T-cell (primary cell): ENCODE results near the gene HAGHL. TPM values are rescaled to one million over a fixed set of nuclear protein-coding genes. Genes with fewer than 3 reads are reported as not detected.
"Not testable (repeated sequence)": the region's sequence is repeated elsewhere in the genome, so short reads cannot be mapped to it uniquely, and the experiment has no call there.

Experiments
- ATAC-seq, 4 experiments: fragments of 200-7000 bp in 3 of 4; fragments of 150-1000 bp in 1 of 4; cut with Tn5 transposase; replicated peaks in 1 of 4; 1 replicate in 3 of 4; 2 replicates in 1 of 4; pipeline ENCODE4 v1.10.0; 2021; ENCODE audit warnings: moderate library complexity in 3 of 4, mild to moderate bottlenecking in 2 of 4, moderate number of reproducible peaks in 1 of 4
- CTCF ChIA-PET, 2 donors: fragments of 300-600 bp; sonication (Branson Sonifier 250); formaldehyde crosslinking; loops; one replicate each; lab custom pipeline; 2022; ENCODE audit warnings: antibody characterized with exemption in 2 of 2; lab: Charles Lee
- POLR2A ChIA-PET, 2 donors: fragments of 300-600 bp; sonication (Branson Sonifier 250); formaldehyde crosslinking; loops; one replicate each; lab custom pipeline; 2022; ENCODE audit warnings: antibody characterized with exemption in 2 of 2; lab: Charles Lee
- DNase-seq, 35 experiments: peaks; one replicate each; pipeline versions ENCODE4 v3.0.0 to v3.0.0-alpha.2; 2013 to 2023
- H3K27ac ChIP-seq: one replicate; pipeline ENCODE4 v1.5.1; 2013; ENCODE audit warnings: low read length
- H3K27me3 ChIP-seq, 2 experiments: replicated peaks in 1 of 2; 1 replicate in 1 of 2; 2 replicates in 1 of 2; pipeline versions ENCODE4 v1.6.1 to v1.7.0; 2013; ENCODE audit warnings: low read length in 1 of 2, mixed read lengths in 1 of 2; ENCODE audit not compliant: control insufficient read depth in 2 of 2, insufficient read depth in 2 of 2; ENCODE audit errors: extremely low read depth in 1 of 2
- H3K36me3 ChIP-seq, 2 donors: 1 replicate in 1 of 2; 2 replicates in 1 of 2; pipeline versions ENCODE4 v1.6.1 to v1.7.0; 2013; ENCODE audit warnings: low read length in 1 of 2; ENCODE audit not compliant: control insufficient read depth in 2 of 2, insufficient read depth in 1 of 2; ENCODE audit errors: extremely low read depth in 1 of 2
- H3K4me1 ChIP-seq, 2 experiments: 1 replicate in 1 of 2; 2 replicates in 1 of 2; pipeline versions ENCODE4 v1.6.1 to v1.7.0; 2013; ENCODE audit warnings: low read length in 2 of 2, mixed read lengths in 1 of 2; ENCODE audit not compliant: insufficient read depth in 2 of 2, control insufficient read depth in 1 of 2; ENCODE audit errors: extremely low read depth in 1 of 2
- H3K4me3 ChIP-seq, 2 donors: 1 replicate in 1 of 2; 2 replicates in 1 of 2; pipeline versions ENCODE4 v1.5.1 to v1.7.0; 2013; ENCODE audit warnings: mild to moderate bottlenecking in 2 of 2, low read length in 1 of 2, moderate library complexity in 1 of 2; ENCODE audit not compliant: control insufficient read depth in 1 of 2; ENCODE audit errors: extremely low read depth in 1 of 2
- H3K9me3 ChIP-seq: 2 replicates; pipeline ENCODE4 v1.7.0; 2013
- H3K27ac Mint-ChIP-seq, 2 donors: one replicate each; pipeline ENCODE4 v1.8.0; 2020 to 2021; ENCODE audit warnings: mild to moderate bottlenecking in 2 of 2, mixed read lengths in 2 of 2
- H3K27me3 Mint-ChIP-seq, 2 donors: one replicate each; pipeline ENCODE4 v1.8.0; 2021 to 2022; ENCODE audit warnings: mixed read lengths in 2 of 2
- H3K36me3 Mint-ChIP-seq: one replicate; pipeline ENCODE4 v1.8.0; 2021; ENCODE audit warnings: mixed read lengths
- H3K4me1 Mint-ChIP-seq, 3 donors: one replicate each; pipeline ENCODE4 v1.8.0; 2020 to 2022; ENCODE audit warnings: mixed read lengths in 3 of 3, mild to moderate bottlenecking in 1 of 3
- H3K4me3 Mint-ChIP-seq, 3 donors: one replicate each; pipeline ENCODE4 v1.8.0; 2020 to 2022; ENCODE audit warnings: mild to moderate bottlenecking in 3 of 3, mixed read lengths in 3 of 3, moderate library complexity in 3 of 3
- H3K9me3 Mint-ChIP-seq, 3 donors: one replicate each; pipeline ENCODE4 v1.8.0; 2020 to 2022; ENCODE audit warnings: mixed read lengths in 3 of 3
- WGBS: methylation state at CpG from one replicate; pipeline ENCODE4 v1.1.5; 2013; ENCODE audit warnings: missing lambda C conversion rate; ENCODE audit not compliant: insufficient coverage; 5-methylcytosine and 5-hydroxymethylcytosine counted together
- total RNA-seq, 35 experiments: library from RNA in 6 of 35; stranded (reverse) in 6 of 35; fragments of 120-200 nt in 1 of 35; gene quantifications; one replicate each; pipeline versions ENCODE4 v1.2.1 to v1.2.4 and lab custom pipeline; 2013 to 2026

The HAGHL gene
- total RNA-seq, 5 donors from 2014 or later (not counting 1 experiment from before 2014, with no cell fraction given) = 9.9 to 50.1 (median 31.6) TPM

GRCh38 chr16:740459-740763 lies 13.5 kb downstream of the HAGHL start:
- Histone ChIP-seq H3K36me3 (peaks cover 14 to 20% of the 10 kb centered on the region in 2 donors), H3K4me3 (peak overlapping the region; percentile 65 to 93), H3K27me3 (peaks cover 0 to 12% of the 10 kb centered on the region in 2 experiments), H3K4me1 (peaks cover 0 to 19% of the 10 kb centered on the region in 2 experiments), H3K27ac (peak overlapping the region; percentile 63), H3K9me3 (no peaks in the 10 kb centered on the region)
- no peak overlapping the region for H3K27ac Mint-ChIP-seq
- H3K9me3 Mint-ChIP-seq = no peaks in the 10 kb centered on the region
- peaks cover 0 to 15% (median 14%) of the 10 kb centered on the region in 3 donors for H3K4me1 Mint-ChIP-seq
- H3K27me3 Mint-ChIP-seq = no peaks in the 10 kb centered on the region
- H3K4me3 Mint-ChIP-seq = peak overlapping the region; percentile 74 to 79 (median 75)
- POLR2A ChIA-PET = interaction anchor here in 1 of 2 donors (0.7 kb wide), 1 partner anchor 48 kb away, joined by 6 read pairs; the partner anchor contains the start of genes CHTF18 and RPUSD1
- CTCF ChIA-PET = no interaction called here
- peaks cover 8% of the 10 kb centered on the region for H3K36me3 Mint-ChIP-seq
- WGBS = 0% methylated on average over 15 of the region's 22 CpGs
- ATAC-seq (peak in 3 of 4 experiments; percentile 11 to 20 (median 14)), DNase-seq (no peak)

DNA sequence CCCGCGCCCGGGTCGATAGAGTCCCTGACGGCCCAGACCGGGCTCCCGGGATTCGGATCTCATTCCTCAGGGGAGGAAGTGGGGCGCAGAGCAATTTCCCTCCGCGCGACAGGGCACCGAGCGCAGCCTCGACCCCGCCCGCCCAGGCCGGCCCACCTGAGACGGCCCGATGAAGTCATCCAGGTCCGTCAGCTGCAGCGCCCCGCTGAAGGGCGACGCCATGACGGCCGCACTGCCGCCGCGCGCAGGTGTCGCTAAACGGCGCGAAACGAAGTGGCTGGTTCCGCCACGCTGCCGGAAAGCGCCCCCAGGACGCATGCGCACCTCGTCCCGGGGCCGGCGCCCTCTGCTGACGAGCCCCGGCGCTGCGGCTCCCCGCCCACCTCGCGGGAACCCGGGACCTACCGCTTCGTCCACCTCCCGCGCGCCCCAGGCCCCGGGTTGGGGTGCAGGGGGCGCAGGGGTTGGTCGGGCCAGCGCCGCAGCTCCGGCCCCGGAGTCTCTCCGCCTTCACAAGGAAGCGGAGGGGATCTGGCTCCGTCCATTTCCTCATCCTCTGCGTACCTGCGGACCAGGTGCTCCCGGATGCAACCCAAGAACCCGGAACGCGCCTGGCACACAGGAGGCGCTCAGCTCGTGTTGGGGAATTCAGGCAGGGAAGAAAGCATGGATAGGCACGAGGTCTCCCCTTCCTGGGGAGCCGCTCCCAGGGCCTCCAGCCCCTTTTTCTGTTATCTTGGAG lies 14.0 kb downstream of the HAGHL start, which contains the start of gene CIAO3:
Gene CIAO3, minus strand, starts transcription at position 234 of the 742 bp plus-strand sequence. Its CDS starts 12 bp downstream, at position 222.
- Histone ChIP-seq H3K4me1 (peaks cover 0 to 19% of the 10 kb centered on the region in 2 experiments), H3K36me3 (peaks cover 9 to 17% of the 10 kb centered on the region in 2 donors), H3K4me3 (peak within 1 kb of the TSS; percentile 65 to 93), H3K27me3 (peaks cover 0 to 16% of the 10 kb centered on the region in 2 experiments), H3K27ac (peak within 1 kb of the TSS; percentile 63), H3K9me3 (no peaks in the 10 kb centered on the region)
- peak; percentile 73 to 95 (median 85) for DNase-seq
- H3K4me1 Mint-ChIP-seq = peaks cover 0 to 15% (median 14%) of the 10 kb centered on the region in 3 donors
- H3K27ac Mint-ChIP-seq = peak within 1 kb of the TSS in 1 of 2 donors; percentile 34
- H3K9me3 Mint-ChIP-seq = no peaks in the 10 kb centered on the region
- peak; percentile 88 to 94 (median 90) for ATAC-seq
- H3K36me3 Mint-ChIP-seq = peaks cover 7% of the 10 kb centered on the region
- CTCF ChIA-PET = interaction anchor here (0.6 kb wide), 2 partner anchors 12 to 240 kb away, joined by 4 to 6 read pairs; partner anchors contain the start of gene SOX8 (in 1 of the 2)
- no peaks in the 10 kb centered on the region for H3K27me3 Mint-ChIP-seq
- H3K4me3 Mint-ChIP-seq = peak within 1 kb of the TSS; percentile 74 to 79 (median 75)
- POLR2A ChIA-PET = interaction anchor here in 1 of 2 donors (0.7 kb wide), 1 partner anchor 47 kb away, joined by 6 read pairs; the partner anchor contains the start of genes CHTF18 and RPUSD1
- under 1% methylated on average over 75 of the region's 79 CpGs for WGBS

DNA sequence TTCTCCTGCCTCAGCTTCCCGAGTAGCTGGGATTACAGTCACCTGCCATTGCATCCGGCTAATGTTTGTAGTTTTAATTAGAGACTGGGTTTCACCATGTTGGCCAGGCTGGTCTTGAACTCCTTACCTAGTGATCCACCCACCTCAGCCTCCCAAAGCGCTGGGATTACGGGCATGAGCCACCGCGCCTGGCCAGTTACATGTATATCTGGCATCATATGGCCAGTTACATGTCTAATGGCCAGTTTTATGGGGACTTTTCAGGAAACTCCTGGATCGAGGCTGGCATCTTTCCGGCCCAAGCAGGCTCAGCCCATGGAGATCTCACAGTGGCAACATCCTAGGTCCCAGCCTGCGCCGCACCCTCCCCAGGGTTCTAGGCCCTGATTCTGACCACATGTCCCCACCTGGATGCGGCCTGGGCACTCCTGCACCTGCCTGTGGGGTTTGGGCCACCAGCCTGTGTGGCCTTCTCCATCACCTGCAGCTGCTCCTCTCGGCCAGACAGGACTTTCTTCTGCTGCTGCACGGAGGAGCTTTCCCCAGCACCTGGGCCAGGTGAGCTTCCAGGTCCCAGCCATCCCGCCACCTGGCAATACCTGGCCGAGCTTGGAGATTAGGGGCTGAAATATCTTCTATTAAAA lies 15.2 kb downstream of the HAGHL start:
- H3K4me1 ChIP-seq = peaks cover 0 to 19% of the 10 kb centered on the region in 2 experiments
- H3K27ac ChIP-seq = no peak overlapping the region
- peaks cover 0 to 16% of the 10 kb centered on the region in 2 experiments for H3K27me3 ChIP-seq
- Mint-ChIP-seq H3K27ac (no peak overlapping the region), H3K27me3 (no peaks in the 10 kb centered on the region), H3K4me3 (peak overlapping the region; percentile 57 to 74 (median 70)), H3K36me3 (peaks cover 4% of the 10 kb centered on the region), H3K9me3 (no peaks in the 10 kb centered on the region), H3K4me1 (peaks cover 0 to 15% (median 14%) of the 10 kb centered on the region in 3 donors)
- WGBS = 95% methylated on average over 9 of the region's 15 CpGs
- H3K4me3 ChIP-seq = no peak overlapping the region
- ChIA-PET CTCF (interaction anchor here in 1 of 2 donors (1.1 kb wide), 1 partner anchor 74 kb away, joined by 3 read pairs; the partner anchor contains the start of gene RHOT2), POLR2A (no interaction called here)
- peaks cover 0 to 6% of the 10 kb centered on the region in 2 donors for H3K36me3 ChIP-seq
- no peaks in the 10 kb centered on the region for H3K9me3 ChIP-seq
- ATAC-seq (no peak), DNase-seq (no peak)

DNA sequence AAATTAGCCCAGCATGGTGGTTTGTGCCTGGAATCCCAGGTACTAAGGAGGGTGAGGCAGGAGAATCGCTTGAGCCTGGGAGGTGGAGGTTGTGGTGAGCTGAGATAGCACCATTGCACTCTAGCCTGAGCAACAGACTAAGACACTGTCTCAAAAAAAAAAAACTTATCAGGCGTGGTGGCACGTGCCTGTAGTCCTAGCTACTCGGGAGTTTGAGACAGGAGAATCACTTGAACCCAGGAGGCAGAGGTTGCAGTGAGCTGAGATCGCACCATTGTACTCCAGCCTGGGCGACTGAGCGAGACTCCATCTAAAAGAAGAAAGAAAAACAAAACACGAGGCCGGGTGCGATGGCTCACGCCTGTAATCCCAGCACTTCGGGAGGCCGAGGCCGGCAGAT lies 16.0 kb downstream of the HAGHL start:
- H3K27ac Mint-ChIP-seq = not testable (repeated sequence)
- POLR2A ChIA-PET = interaction anchor here in 1 of 2 donors (0.7 kb wide), 1 partner anchor 29 kb away, joined by 3 read pairs; no protein-coding TSS in a partner anchor
- CTCF ChIA-PET = interaction anchor here in 1 of 2 donors (1.1 kb wide), 1 partner anchor 75 kb away, joined by 3 read pairs; the partner anchor contains the start of gene RHOT2

DNA sequence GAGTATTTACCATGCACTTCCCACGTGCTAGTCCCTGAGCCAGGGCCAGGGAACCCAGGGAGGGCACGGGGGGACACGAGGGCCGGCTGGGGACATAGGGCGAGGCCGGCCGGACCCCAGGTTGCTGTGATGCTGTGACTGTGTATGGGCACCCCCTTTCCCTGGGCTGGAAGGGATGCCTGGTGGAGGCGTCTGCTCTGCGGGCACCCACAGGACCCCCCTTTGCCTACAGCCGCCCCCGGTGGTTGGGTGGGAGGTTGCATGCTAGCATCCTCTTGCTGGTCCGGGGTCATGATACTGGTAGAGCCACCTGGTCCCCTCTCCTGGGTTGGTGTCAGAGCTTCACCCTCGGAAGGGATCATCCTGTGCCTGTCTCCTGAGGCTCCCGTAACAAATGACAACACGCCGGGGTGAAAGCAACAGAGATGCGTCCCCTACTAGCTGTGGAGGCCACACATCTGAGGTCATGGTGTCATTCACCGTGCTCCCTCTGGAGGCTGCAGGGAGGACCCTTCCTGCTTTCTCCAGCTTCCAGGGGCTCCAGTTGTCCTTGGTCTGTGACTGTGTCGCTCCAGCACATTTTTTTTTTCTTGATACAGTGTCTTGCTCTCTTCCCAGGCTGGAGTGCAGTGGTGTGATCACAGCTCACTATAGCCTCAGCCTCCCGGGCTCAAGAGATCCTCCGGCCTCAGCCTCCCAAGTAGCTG lies 17.0 kb downstream of the HAGHL start:
- Histone ChIP-seq H3K27me3 (peaks cover 0 to 16% of the 10 kb centered on the region in 2 experiments), H3K27ac (no peak overlapping the region), H3K36me3 (no peaks in the 10 kb centered on the region), H3K4me1 (peaks cover 0 to 19% of the 10 kb centered on the region in 2 experiments), H3K4me3 (no peak overlapping the region), H3K9me3 (no peaks in the 10 kb centered on the region)
- Mint-ChIP-seq H3K36me3 (no peaks in the 10 kb centered on the region), H3K9me3 (no peaks in the 10 kb centered on the region), H3K4me3 (no peak overlapping the region), H3K4me1 (peaks cover 0 to 11% (median 8%) of the 10 kb centered on the region in 3 donors), H3K27ac (no peak overlapping the region), H3K27me3 (no peaks in the 10 kb centered on the region)
- DNase-seq (no peak), ATAC-seq (no peak)
- 88% methylated on average over 15 of the region's 21 CpGs for WGBS
- ChIA-PET POLR2A (interaction anchor here in 1 of 2 donors (0.7 kb wide), 1 partner anchor 30 kb away, joined by 3 read pairs; no protein-coding TSS in a partner anchor), CTCF (interaction anchor here (0.5 to 0.6 kb wide), 2 partner anchors 220 to 313 kb away, joined by 3 read pairs; no protein-coding TSS in a partner anchor)

More for the DNA sequence above, 16.0 kb downstream of the HAGHL start:
- ATAC-seq, H3K4me3 Mint-ChIP-seq, H3K27me3 Mint-ChIP-seq, H3K36me3 ChIP-seq, H3K4me3 ChIP-seq, H3K36me3 Mint-ChIP-seq, H3K9me3 Mint-ChIP-seq, H3K9me3 ChIP-seq, DNase-seq, H3K27ac ChIP-seq: not testable (repeated sequence)
- H3K4me1 Mint-ChIP-seq = peaks cover 0 to 12% (median 11%) of the 10 kb centered on the region in 3 donors
- Histone ChIP-seq H3K4me1 (peaks cover 0 to 19% of the 10 kb centered on the region in 2 experiments), H3K27me3 (peaks cover 0 to 16% of the 10 kb centered on the region in 2 experiments)
- WGBS = 87% methylated on average over 6 of the region's 14 CpGs
